Keratinocyte (primary cell): ENCODE data around the gene BAIAP3.

Experiments
- CTCF ChIP-seq, 3 experiments: IDR thresholded peaks in 1 of 3; conservative IDR thresholded peaks in 1 of 3; optimal IDR thresholded peaks in 1 of 3; 2 replicates in 2 of 3; 3 replicates in 1 of 3; pipeline versions ENCODE3 to v1.5.1; 2011; ENCODE audit warnings: low read length in 3 of 3, mild to moderate bottlenecking in 3 of 3, moderate library complexity in 2 of 3, control low read depth in 1 of 3, inconsistent platforms in 1 of 3; ENCODE audit not compliant: insufficient read depth in 2 of 3; ENCODE audit errors: extremely low read depth in 1 of 3
- EZH2 ChIP-seq: IDR thresholded peaks from one replicate; pipeline ENCODE4 v1.6.1; 2012; ENCODE audit warnings: inconsistent platforms, mild to moderate bottlenecking, low read length, moderate library complexity

DNA sequence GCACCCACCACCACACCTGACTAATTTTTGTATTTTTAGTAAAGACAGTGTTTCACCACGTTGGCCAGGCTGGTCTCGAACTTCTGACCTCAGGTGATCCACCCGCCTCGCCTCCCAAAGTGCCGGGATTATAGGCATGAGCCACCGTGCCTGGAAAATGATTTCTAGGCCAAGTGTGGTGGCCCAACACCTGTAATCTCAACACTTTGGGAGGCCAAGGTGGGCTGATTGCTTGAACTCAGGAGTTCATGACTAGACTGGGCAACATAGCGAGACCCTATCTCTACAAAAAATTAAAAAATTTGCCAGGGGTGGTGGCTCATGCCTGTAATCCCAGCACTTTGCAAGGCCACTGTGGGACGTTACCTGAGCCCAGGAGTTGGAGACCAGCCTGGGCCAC is 11.0 kb upstream of the BAIAP3 start:
- TF ChIP-seq CTCF (optimal IDR thresholded peaks at IDR 0.05 in 1 of 3, IDR thresholded peaks at IDR 0.05 in 1 of 3, conservative IDR thresholded peaks at IDR 0.05 in 1 of 3; ENCODE audit: extremely low read depth in 1 of 3, insufficient read depth in 2 of 3, low read length in 3 of 3) (no peak), EZH2 (no peak)
